ENCODE results near the gene MAPK8IP1. TPM values are rescaled to one million over a fixed set of nuclear protein-coding genes. Genes with fewer than 3 reads are reported as not detected.
A peak's percentile ranks its signal among the peaks of the same experiment; 100 is the strongest.

MAPK8IP1 gene
- total RNA-seq, 1 experiment from 2014 or later: 8.2 TPM

GRCh38 chr11:45922425-45923082 is 37.1 kb downstream of the MAPK8IP1 start, which contains the start of gene LARGE2:
LARGE2 (plus strand) TSS chr11:45922656; CDS start chr11:45922883, 227 bp downstream.
- no peaks in the 10 kb centered on the region for H3K27me3 Mint-ChIP-seq (ENCODE audit: insufficient read depth, unreplicated experiment)
- peak; percentile 84 to 92 for DNase-seq
- Histone ChIP-seq H3K36me3 (ENCODE audit: control insufficient read depth, insufficient read depth, low read length) (no peaks in the 10 kb centered on the region; the same call in none of the 2 replicates), H3K9me3 (no peaks in the 10 kb centered on the region), H3K4me3 (ENCODE audit: low read depth, low read length) (peak within 1 kb of the TSS; percentile 56), H3K4me1 (peaks cover 12% of the 10 kb centered on the region), H3K27me3 (replicated peaks; ENCODE audit: control insufficient read depth, insufficient read depth, low read length) (no peaks in the 10 kb centered on the region)
- no peaks in the 10 kb centered on the region for H3K9me3 Mint-ChIP-seq (ENCODE audit: unreplicated experiment)
- BruUV-seq (replicated peaks): no TSS peak
- ChIA-PET POLR2A (interaction anchor here (0.5 to 1.4 kb wide), 7 partner anchors 23 to 576 kb away, joined by 3 to 6 read pairs (median 4); no protein-coding TSS in a partner anchor), CTCF (interaction anchor here (0.6 to 2.5 kb wide), 4 partner anchors 42 to 298 kb away, joined by 3 to 22 read pairs (median 4); no protein-coding TSS in a partner anchor)
- intact Hi-C loops (cut with micrococcal nuclease; ENCODE audit: unreplicated experiment): loop anchor here (1.0 kb wide), 2 partner anchors 23 to 75 kb away; partner anchors contain the start of gene CRY2
- peaks cover 14% of the 10 kb centered on the region for H3K4me1 Mint-ChIP-seq (ENCODE audit: low read depth, unreplicated experiment)
- peaks cover 48% of the 10 kb centered on the region for H3K36me3 Mint-ChIP-seq (ENCODE audit: insufficient read depth, unreplicated experiment)
- peak within 1 kb of the TSS; percentile 93 for H3K27ac Mint-ChIP-seq (ENCODE audit: unreplicated experiment)
- TF ChIP-seq, protein P1, sequence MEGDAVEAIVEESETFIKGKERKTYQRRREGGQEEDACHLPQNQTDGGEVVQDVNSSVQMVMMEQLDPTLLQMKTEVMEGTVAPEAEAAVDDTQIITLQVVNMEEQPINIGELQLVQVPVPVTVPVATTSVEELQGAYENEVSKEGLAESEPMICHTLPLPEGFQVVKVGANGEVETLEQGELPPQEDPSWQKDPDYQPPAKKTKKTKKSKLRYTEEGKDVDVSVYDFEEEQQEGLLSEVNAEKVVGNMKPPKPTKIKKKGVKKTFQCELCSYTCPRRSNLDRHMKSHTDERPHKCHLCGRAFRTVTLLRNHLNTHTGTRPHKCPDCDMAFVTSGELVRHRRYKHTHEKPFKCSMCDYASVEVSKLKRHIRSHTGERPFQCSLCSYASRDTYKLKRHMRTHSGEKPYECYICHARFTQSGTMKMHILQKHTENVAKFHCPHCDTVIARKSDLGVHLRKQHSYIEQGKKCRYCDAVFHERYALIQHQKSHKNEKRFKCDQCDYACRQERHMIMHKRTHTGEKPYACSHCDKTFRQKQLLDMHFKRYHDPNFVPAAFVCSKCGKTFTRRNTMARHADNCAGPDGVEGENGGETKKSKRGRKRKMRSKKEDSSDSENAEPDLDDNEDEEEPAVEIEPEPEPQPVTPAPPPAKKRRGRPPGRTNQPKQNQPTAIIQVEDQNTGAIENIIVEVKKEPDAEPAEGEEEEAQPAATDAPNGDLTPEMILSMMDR (IDR thresholded peaks at IDR 0.05; ENCODE audit: insufficient read depth in 1 of 2, low read depth in 1 of 2, low read length in 1 of 2, severe bottlenecking in 1 of 2, unreplicated experiment in 1 of 2): no peak
- peak within 1 kb of the TSS; percentile 86 for H3K4me3 Mint-ChIP-seq (ENCODE audit: unreplicated experiment)

- Mint-ChIP-seq H3K9me3 (ENCODE audit: unreplicated experiment) (no peaks in the 10 kb centered on the region), H3K4me1 (ENCODE audit: low read depth, unreplicated experiment) (peaks cover 14% of the 10 kb centered on the region), H3K4me3 (ENCODE audit: unreplicated experiment) (peak overlapping the region; percentile 79), H3K27me3 (ENCODE audit: insufficient read depth, unreplicated experiment) (no peaks in the 10 kb centered on the region), H3K27ac (ENCODE audit: unreplicated experiment) (peak overlapping the region; percentile 46), H3K36me3 (ENCODE audit: insufficient read depth, unreplicated experiment) (peaks cover 46% of the 10 kb centered on the region)
- Histone ChIP-seq H3K36me3 (ENCODE audit: control insufficient read depth, insufficient read depth, low read length) (no peaks in the 10 kb centered on the region; the same call in none of the 2 replicates), H3K4me3 (ENCODE audit: low read depth, low read length) (no peak overlapping the region), H3K27me3 (replicated peaks; ENCODE audit: control insufficient read depth, insufficient read depth, low read length) (no peaks in the 10 kb centered on the region), H3K9me3 (no peaks in the 10 kb centered on the region), H3K4me1 (peaks cover 12% of the 10 kb centered on the region)
- intact Hi-C loops (cut with micrococcal nuclease; ENCODE audit: unreplicated experiment): no loop called here
- TF ChIP-seq, protein P1 (IDR thresholded peaks at IDR 0.05; ENCODE audit: insufficient read depth in 1 of 2, low read depth in 1 of 2, low read length in 1 of 2, severe bottlenecking in 1 of 2, unreplicated experiment in 1 of 2): no peak
- BruUV-seq (replicated peaks): TSS peak; percentile 33
- CTCF ChIA-PET: interaction anchor here (2.5 kb wide), 1 partner anchor 82 kb away, joined by 22 read pairs; no protein-coding TSS in a partner anchor
- DNase-seq: peak in 1 of 2 experiments; percentile 32
- POLR2A ChIA-PET: interaction anchor here (0.5 to 0.6 kb wide), 2 partner anchors 59 to 61 kb away, joined by 3 read pairs; no protein-coding TSS in a partner anchor
Measured at GRCh38 chr11:45924036-45924915, 38.8 kb downstream of the MAPK8IP1 start.

- peaks cover 12% of the 10 kb centered on the region for H3K4me1 ChIP-seq
- Mint-ChIP-seq H3K4me3 (ENCODE audit: unreplicated experiment) (peak overlapping the region; percentile 79), H3K27ac (ENCODE audit: unreplicated experiment) (peak overlapping the region; percentile 46), H3K27me3 (ENCODE audit: insufficient read depth, unreplicated experiment) (no peaks in the 10 kb centered on the region), H3K9me3 (ENCODE audit: unreplicated experiment) (no peaks in the 10 kb centered on the region), H3K36me3 (ENCODE audit: insufficient read depth, unreplicated experiment) (peaks cover 49% of the 10 kb centered on the region), H3K4me1 (ENCODE audit: low read depth, unreplicated experiment) (peaks cover 14% of the 10 kb centered on the region)
- no peak overlapping the region for H3K4me3 ChIP-seq (ENCODE audit: low read depth, low read length)
- ChIA-PET CTCF (no interaction called here), POLR2A (no interaction called here)
- H3K36me3 ChIP-seq (ENCODE audit: control insufficient read depth, insufficient read depth, low read length): no peaks in the 10 kb centered on the region; the same call in none of the 2 replicates
- TF ChIP-seq, protein P1 (IDR thresholded peaks at IDR 0.05; ENCODE audit: insufficient read depth in 1 of 2, low read depth in 1 of 2, low read length in 1 of 2, severe bottlenecking in 1 of 2, unreplicated experiment in 1 of 2): no peak
- no peaks in the 10 kb centered on the region for H3K27me3 ChIP-seq (replicated peaks; ENCODE audit: control insufficient read depth, insufficient read depth, low read length)
- no peak for DNase-seq
- BruUV-seq (replicated peaks): no TSS peak
- intact Hi-C loops (cut with micrococcal nuclease; ENCODE audit: unreplicated experiment): no loop called here
- H3K9me3 ChIP-seq: no peaks in the 10 kb centered on the region
Measured at GRCh38 chr11:45924927-45925326, 39.5 kb downstream of the MAPK8IP1 start.
